ENCODE measurements around the gene IMMP2L.

DNA sequence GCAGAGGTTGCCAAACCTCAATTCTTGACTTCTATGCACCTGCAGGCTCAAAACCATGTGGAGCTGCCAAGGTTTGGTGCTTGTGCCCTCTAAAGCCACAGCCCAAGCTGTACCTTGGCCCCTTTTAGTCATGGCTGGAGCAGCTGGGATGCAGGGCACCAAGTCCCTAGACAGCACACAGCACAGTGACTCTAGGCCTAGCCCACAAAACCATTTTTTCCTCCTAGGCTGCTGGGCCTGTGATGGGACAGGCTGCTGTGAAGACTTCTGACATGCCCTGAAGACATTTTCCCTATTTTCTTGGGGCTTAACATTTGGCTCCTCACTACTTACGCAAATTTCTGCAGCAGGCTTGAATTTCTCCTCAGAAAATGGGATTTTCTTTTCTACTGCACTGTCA is 499.1 kb downstream of the IMMP2L start:
- TF ChIP-seq POLR2A (IDR thresholded peaks at IDR 0.05): no peak
- TF ChIP-seq, protein P1, sequence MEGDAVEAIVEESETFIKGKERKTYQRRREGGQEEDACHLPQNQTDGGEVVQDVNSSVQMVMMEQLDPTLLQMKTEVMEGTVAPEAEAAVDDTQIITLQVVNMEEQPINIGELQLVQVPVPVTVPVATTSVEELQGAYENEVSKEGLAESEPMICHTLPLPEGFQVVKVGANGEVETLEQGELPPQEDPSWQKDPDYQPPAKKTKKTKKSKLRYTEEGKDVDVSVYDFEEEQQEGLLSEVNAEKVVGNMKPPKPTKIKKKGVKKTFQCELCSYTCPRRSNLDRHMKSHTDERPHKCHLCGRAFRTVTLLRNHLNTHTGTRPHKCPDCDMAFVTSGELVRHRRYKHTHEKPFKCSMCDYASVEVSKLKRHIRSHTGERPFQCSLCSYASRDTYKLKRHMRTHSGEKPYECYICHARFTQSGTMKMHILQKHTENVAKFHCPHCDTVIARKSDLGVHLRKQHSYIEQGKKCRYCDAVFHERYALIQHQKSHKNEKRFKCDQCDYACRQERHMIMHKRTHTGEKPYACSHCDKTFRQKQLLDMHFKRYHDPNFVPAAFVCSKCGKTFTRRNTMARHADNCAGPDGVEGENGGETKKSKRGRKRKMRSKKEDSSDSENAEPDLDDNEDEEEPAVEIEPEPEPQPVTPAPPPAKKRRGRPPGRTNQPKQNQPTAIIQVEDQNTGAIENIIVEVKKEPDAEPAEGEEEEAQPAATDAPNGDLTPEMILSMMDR (IDR thresholded peaks at IDR 0.05): no peak

All from body of pancreas (tissue), 4 donors.